ENCODE measurements around the gene SORCS3.

SORCS3 gene

GRCh38 chr10:105140600-105140999 lies 499.5 kb downstream of the SORCS3 start:
- DNase-seq = no peak

- no peak for DNase-seq
These were observed 504.6 kb downstream of the SORCS3 start for GRCh38 chr10:105145711-105146110.

- DNase-seq = no peak
These were observed 505.3 kb downstream of the SORCS3 start for GRCh38 chr10:105146436-105146835.

- DNase-seq = no peak
These were observed 507.4 kb downstream of the SORCS3 start for GRCh38 chr10:105148456-105148855.

GRCh38 chr10:105148921-105149320 lies 507.8 kb downstream of the SORCS3 start:
- no peak for DNase-seq

- no peak for DNase-seq
These were observed 508.3 kb downstream of the SORCS3 start for GRCh38 chr10:105149371-105149891.

- no peak for DNase-seq
These were observed 509.3 kb downstream of the SORCS3 start for GRCh38 chr10:105150259-105150880.

GRCh38 chr10:105154736-105155135 lies 513.6 kb downstream of the SORCS3 start:
- no peak for DNase-seq

GRCh38 chr10:105159268-105159667 lies 518.2 kb downstream of the SORCS3 start:
- DNase-seq = no peak

- no peak for DNase-seq
These were observed 520.1 kb downstream of the SORCS3 start for GRCh38 chr10:105161149-105161548.

GRCh38 chr10:105161767-105162166 lies 520.7 kb downstream of the SORCS3 start:
- DNase-seq = no peak

GRCh38 chr10:105170521-105170920 lies 529.4 kb downstream of the SORCS3 start:
- no peak for DNase-seq

- no peak for DNase-seq
These were observed 530.9 kb downstream of the SORCS3 start for GRCh38 chr10:105171945-105172344.

GRCh38 chr10:105181626-105182025 lies 540.5 kb downstream of the SORCS3 start:
- no peak for DNase-seq

- no peak for DNase-seq
These were observed 542.4 kb downstream of the SORCS3 start for GRCh38 chr10:105183536-105183935.

- no peak for DNase-seq
These were observed 544.1 kb downstream of the SORCS3 start for GRCh38 chr10:105185161-105185560.

GRCh38 chr10:105187243-105187642 lies 546.2 kb downstream of the SORCS3 start:
- DNase-seq = no peak

- DNase-seq = no peak
These were observed 547.8 kb downstream of the SORCS3 start for GRCh38 chr10:105188737-105189462.

- no peak for DNase-seq
These were observed 548.3 kb downstream of the SORCS3 start for GRCh38 chr10:105189463-105189800.

- no peak for DNase-seq
These were observed 551.1 kb downstream of the SORCS3 start for GRCh38 chr10:105192146-105192545.

GRCh38 chr10:105192861-105193260 lies 551.8 kb downstream of the SORCS3 start:
- DNase-seq = no peak

GRCh38 chr10:105195831-105196230 lies 554.7 kb downstream of the SORCS3 start:
- DNase-seq = no peak

- DNase-seq = no peak
These were observed 556.7 kb downstream of the SORCS3 start for GRCh38 chr10:105197598-105198364.

GRCh38 chr10:105206616-105207015 lies 565.5 kb downstream of the SORCS3 start:
- no peak for DNase-seq
